Dendritic cell treated with granulocyte-macrophage colony-stimulating factor and Interleukin-4, amounts not matched to agents 40 ng/mL and 50 ng/mL, for 4 days (primary cell): ENCODE data around the gene HSD17B3.
"Not testable (repeated sequence)": the region's sequence is repeated elsewhere in the genome, so short reads cannot be mapped to it uniquely, and the experiment has no call there.

Experiments used
- H3K27ac Mint-ChIP-seq: one replicate; pipeline ENCODE4 v1.8.0; 2022; ENCODE audit warnings: mild to moderate bottlenecking, mixed read lengths
- H3K27me3 Mint-ChIP-seq: one replicate; pipeline ENCODE4 v1.8.0; 2022; ENCODE audit warnings: mild to moderate bottlenecking, mixed read lengths
- H3K36me3 Mint-ChIP-seq: one replicate; pipeline ENCODE4 v1.8.0; 2022; ENCODE audit warnings: low read depth, mixed read lengths
- H3K4me1 Mint-ChIP-seq: one replicate; pipeline ENCODE4 v1.8.0; 2022; ENCODE audit warnings: low read depth, mixed read lengths
- H3K4me3 Mint-ChIP-seq: one replicate; pipeline ENCODE4 v1.8.0; 2022; ENCODE audit warnings: mild to moderate bottlenecking, moderate library complexity, mixed read lengths
- H3K9me3 Mint-ChIP-seq: one replicate; pipeline ENCODE4 v1.8.0; 2022; ENCODE audit warnings: mixed read lengths
- intact Hi-C: fragments of 100-400 bp; cut with micrococcal nuclease; formaldehyde crosslinking; loops from one replicate; pipeline ENCODE4 v1.15.0; 2022

Gene HSD17B3

DNA sequence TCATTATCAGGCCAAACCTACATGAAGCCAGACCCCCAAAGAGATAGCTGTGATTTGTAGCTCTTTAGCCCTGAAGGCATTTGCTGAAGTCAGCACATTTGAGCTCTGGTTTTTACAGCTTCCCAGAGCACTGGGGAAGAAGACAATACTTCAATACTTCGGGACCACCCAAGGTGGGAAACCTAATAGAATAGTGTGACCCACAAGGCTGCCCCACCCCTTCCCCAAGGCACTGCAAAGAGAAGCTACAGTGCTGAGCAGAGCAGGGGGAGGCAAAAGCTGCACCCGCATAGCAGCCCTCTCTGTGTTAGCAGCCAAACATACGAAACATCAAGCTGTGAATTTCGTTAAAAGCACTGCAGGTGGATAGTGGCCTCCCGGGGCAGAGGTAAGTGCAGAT is 87.3 kb downstream of the HSD17B3 start:
- Mint-ChIP-seq H3K9me3 (no peaks in the 10 kb centered on the region), H3K36me3 (no peaks in the 10 kb centered on the region), H3K27me3 (peaks cover 42% of the 10 kb centered on the region), H3K4me3 (no peak overlapping the region), H3K4me1 (peaks cover 41% of the 10 kb centered on the region), H3K27ac (no peak overlapping the region)
- intact Hi-C loops: loop anchor here (5.0 to 10.0 kb wide), 4 partner anchors 152 to 700 kb away; partner anchors contain the start of genes ERCC6L2 and PTCH1

GRCh38 chr9:96209407-96210271 is 92.3 kb downstream of the HSD17B3 start:
- H3K36me3 Mint-ChIP-seq: no peaks in the 10 kb centered on the region
- H3K9me3 Mint-ChIP-seq: peaks cover 4% of the 10 kb centered on the region
- peaks cover 7% of the 10 kb centered on the region for H3K27me3 Mint-ChIP-seq
- H3K4me1 Mint-ChIP-seq: peaks cover 6% of the 10 kb centered on the region
- intact Hi-C loops: loop anchor here (10.0 kb wide), 2 partner anchors 185 to 695 kb away; partner anchors contain the start of gene PTCH1
- no peak overlapping the region for H3K4me3 Mint-ChIP-seq
- no peak overlapping the region for H3K27ac Mint-ChIP-seq

DNA sequence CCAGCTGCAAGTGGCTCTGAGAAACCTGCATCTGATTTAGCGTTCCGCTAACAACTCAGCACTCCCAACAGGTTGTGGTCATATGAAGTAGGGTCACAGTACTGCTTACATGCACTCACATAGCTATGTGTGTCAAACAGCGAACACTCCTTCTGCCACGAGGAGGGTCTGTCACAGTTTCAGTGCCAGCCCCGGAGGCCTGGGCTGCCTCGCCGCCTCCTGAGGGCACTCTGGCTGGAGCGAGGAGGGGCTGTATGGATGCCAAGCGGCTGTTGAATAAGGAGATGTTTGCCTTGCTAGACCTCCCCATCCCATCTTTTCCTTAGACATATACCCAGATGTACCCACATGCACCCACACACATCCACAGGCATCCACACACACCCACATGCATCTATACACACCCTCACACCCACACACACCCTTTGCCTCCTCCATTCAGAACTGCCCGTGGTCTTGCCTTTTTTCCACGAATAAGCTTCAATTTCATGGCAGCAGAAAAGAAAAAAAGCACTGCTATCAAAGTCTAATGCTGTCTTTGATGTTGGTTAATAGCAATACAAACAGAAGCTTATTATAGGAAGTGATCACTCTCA is 95.7 kb downstream of the HSD17B3 start:
- H3K4me1 Mint-ChIP-seq: peaks cover 6% of the 10 kb centered on the region
- intact Hi-C loops: no loop called here
- H3K36me3 Mint-ChIP-seq: no peaks in the 10 kb centered on the region
- H3K4me3 Mint-ChIP-seq: no peak overlapping the region
- H3K9me3 Mint-ChIP-seq: peaks cover 8% of the 10 kb centered on the region
- no peaks in the 10 kb centered on the region for H3K27me3 Mint-ChIP-seq
- H3K27ac Mint-ChIP-seq: no peak overlapping the region

DNA sequence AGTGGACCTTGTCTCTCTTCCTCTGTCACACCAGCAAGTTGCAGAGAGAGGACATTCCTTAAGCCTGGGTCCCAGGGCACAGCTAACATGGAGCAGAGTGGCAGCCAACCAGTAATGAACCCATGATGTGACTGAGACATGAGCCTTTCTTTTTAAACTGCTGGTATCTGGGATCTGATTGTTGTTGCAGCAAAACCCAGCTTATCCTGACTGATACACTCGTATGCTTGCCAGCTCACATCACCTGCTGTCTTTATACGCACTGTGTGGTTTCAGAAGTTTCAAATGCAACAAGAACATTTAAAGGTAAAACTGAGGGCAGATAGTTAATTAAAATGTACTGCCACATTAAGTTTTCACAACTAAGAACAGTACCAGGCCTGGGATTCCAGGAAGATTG is 97.1 kb downstream of the HSD17B3 start:
- Mint-ChIP-seq H3K9me3 (peaks cover 8% of the 10 kb centered on the region), H3K4me1 (no peaks in the 10 kb centered on the region), H3K27ac (no peak overlapping the region), H3K4me3 (no peak overlapping the region), H3K36me3 (no peaks in the 10 kb centered on the region), H3K27me3 (no peaks in the 10 kb centered on the region)
- intact Hi-C loops: no loop called here

- no peak overlapping the region for H3K27ac Mint-ChIP-seq
- H3K27me3 Mint-ChIP-seq: no peaks in the 10 kb centered on the region
- intact Hi-C loops: no loop called here
- H3K36me3 Mint-ChIP-seq: no peaks in the 10 kb centered on the region
- peaks cover 6% of the 10 kb centered on the region for H3K4me1 Mint-ChIP-seq
- peaks cover 8% of the 10 kb centered on the region for H3K9me3 Mint-ChIP-seq
- H3K4me3 Mint-ChIP-seq: no peak overlapping the region
Observed at GRCh38 chr9:96203867-96204501, 98.0 kb downstream of the HSD17B3 start.

DNA sequence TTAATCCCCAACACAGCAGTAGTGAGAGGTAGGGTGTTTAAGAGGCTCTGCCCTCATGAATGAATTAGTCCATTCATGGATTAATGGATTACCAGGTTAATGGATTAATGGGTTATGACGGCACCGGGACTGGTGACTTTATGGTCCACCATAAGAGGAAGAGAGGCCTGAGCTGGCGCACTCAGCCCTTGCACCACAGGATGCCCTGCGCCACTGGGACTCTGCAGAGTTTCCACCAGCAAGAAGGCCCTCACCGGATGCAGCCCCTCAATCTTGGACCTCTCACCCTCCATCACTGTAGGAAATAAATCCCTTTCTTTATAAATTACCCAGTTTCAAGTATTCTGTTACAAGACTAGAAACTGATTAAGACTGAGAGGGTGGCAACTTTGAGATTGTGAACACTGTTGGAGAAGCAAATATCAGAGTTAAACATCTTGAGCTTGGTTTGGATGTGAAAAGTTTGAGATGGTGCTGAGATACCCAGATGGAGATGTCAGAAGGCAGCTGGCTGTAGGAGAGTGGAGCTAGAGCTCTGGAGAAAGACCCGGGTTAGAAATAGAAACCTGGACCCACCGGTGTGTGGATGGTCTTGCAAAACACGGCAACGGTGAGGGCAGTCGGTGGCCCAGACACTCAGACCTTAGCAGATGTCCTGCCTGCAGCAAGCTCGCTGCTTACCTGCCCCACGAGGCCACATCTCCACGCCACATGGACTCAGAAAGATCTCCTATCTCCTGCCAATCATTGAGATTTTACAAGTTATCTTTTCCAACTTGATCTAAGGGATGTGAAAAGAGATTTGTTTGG is 98.8 kb downstream of the HSD17B3 start:
- peaks cover 10% of the 10 kb centered on the region for H3K4me1 Mint-ChIP-seq
- no peaks in the 10 kb centered on the region for H3K27me3 Mint-ChIP-seq
- no peaks in the 10 kb centered on the region for H3K36me3 Mint-ChIP-seq
- H3K4me3 Mint-ChIP-seq: no peak overlapping the region
- H3K27ac Mint-ChIP-seq: no peak overlapping the region
- intact Hi-C loops: no loop called here
- peaks cover 8% of the 10 kb centered on the region for H3K9me3 Mint-ChIP-seq

DNA sequence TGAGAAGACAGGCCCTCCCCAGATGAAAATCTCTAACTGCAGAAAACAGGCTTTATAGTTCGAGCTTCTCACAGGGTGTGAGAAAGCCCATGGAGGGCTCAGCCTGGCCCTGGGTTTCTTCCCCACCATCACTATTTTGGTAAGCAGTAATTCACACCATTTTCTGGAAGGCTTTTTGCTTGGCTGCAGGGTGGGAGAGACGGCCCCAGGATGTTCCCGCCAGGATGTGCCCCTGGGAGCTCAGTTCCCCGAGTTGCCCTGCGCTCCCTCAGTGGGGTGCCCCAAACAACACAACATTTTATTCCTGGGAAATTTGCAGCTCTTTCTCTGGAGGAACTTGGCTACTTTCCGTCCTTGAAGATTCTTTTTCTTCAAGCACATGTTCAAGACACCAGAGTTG is 100.8 kb downstream of the HSD17B3 start:
- peaks cover 2% of the 10 kb centered on the region for H3K27me3 Mint-ChIP-seq
- intact Hi-C loops: no loop called here
- no peak overlapping the region for H3K4me3 Mint-ChIP-seq
- H3K4me1 Mint-ChIP-seq: peaks cover 10% of the 10 kb centered on the region
- H3K36me3 Mint-ChIP-seq: no peaks in the 10 kb centered on the region
- H3K9me3 Mint-ChIP-seq: peaks cover 8% of the 10 kb centered on the region
- H3K27ac Mint-ChIP-seq: no peak overlapping the region

GRCh38 chr9:96199006-96199405 is 103.0 kb downstream of the HSD17B3 start:
- Mint-ChIP-seq H3K27me3 (peaks cover 2% of the 10 kb centered on the region), H3K36me3 (no peaks in the 10 kb centered on the region), H3K27ac (no peak overlapping the region), H3K9me3 (no peaks in the 10 kb centered on the region), H3K4me3 (no peak overlapping the region), H3K4me1 (peaks cover 10% of the 10 kb centered on the region)
- intact Hi-C loops: no loop called here

DNA sequence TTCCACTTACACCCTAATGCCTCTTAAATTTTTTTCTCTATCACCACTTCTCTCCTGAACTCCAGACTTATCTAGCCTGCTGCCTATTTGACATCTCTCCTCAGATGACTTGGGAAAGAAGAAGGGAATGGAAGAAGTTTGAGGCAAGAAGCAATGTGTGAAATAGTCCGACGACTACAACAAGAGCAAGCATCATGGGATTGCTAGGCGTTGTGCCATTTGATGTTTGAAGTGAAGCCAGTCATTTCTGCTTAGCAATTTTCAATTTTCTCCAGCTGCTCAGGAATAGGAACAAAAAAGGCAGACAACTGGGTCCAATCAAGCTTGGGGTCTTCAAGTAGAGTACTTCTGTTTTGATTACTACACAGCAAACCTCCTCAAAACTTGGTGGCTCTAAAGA is 106.4 kb downstream of the HSD17B3 start:
- peaks cover 16% of the 10 kb centered on the region for H3K9me3 Mint-ChIP-seq
- intact Hi-C loops: no loop called here
- H3K36me3 Mint-ChIP-seq: no peaks in the 10 kb centered on the region
- H3K4me1 Mint-ChIP-seq: peaks cover 10% of the 10 kb centered on the region
- H3K4me3 Mint-ChIP-seq: no peak overlapping the region
- no peak overlapping the region for H3K27ac Mint-ChIP-seq
- peaks cover 2% of the 10 kb centered on the region for H3K27me3 Mint-ChIP-seq

DNA sequence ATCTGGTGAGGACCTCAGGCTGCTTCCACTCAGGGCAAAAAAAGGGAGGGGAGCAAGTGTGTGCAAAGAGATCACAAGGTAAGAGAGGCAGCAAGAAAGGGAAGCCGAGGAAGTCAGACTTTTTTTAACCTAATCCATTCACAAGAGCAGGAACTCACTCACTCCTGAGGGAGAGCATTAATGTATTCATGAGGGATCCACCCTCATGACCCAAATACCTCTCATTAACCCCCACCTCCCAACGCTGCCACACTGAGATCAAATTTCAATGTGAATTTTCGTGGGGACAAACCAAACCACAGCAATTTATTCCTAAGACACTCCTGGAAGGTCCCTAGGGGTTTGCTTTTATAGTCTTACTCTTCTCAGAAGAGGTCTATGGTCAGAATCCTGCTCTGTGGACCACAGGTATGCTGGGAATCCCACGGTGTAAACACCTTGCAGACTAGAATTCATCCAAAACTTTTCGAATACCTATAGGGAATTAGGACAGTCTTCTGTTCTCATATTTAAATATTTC is 108.7 kb downstream of the HSD17B3 start:
- intact Hi-C loops: no loop called here
- H3K4me3 Mint-ChIP-seq: no peak overlapping the region
- H3K27ac Mint-ChIP-seq: no peak overlapping the region
- H3K4me1 Mint-ChIP-seq: no peaks in the 10 kb centered on the region
- H3K36me3 Mint-ChIP-seq: no peaks in the 10 kb centered on the region
- H3K9me3 Mint-ChIP-seq: peaks cover 31% of the 10 kb centered on the region
- H3K27me3 Mint-ChIP-seq: peaks cover 4% of the 10 kb centered on the region

GRCh38 chr9:96192710-96193109 is 109.3 kb downstream of the HSD17B3 start:
- H3K4me3 Mint-ChIP-seq: no peak overlapping the region
- no peak overlapping the region for H3K27ac Mint-ChIP-seq
- H3K36me3 Mint-ChIP-seq: no peaks in the 10 kb centered on the region
- H3K27me3 Mint-ChIP-seq: peaks cover 4% of the 10 kb centered on the region
- intact Hi-C loops: no loop called here
- H3K9me3 Mint-ChIP-seq: peaks cover 31% of the 10 kb centered on the region
- H3K4me1 Mint-ChIP-seq: no peaks in the 10 kb centered on the region

DNA sequence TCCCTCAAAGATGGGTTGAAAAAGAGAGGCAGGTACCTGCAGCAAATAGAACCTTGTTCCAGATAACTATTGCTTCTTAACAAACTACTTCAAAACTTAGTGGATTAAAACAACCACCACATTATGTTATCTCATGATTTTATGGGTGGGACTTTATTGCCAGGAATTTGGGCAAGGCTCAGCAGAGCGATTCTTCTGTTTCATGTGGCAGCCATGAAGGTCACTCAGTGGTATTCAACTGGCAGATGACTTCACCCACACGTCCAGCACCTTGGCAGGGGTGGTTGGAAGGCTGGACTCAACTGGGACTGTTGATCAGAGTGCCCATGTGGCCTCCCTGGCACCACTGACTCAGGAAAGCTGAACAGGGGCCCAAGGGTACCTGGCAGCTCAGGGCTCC is 112.0 kb downstream of the HSD17B3 start:
- Mint-ChIP-seq H3K36me3 (no peaks in the 10 kb centered on the region), H3K4me3 (no peak overlapping the region), H3K27ac (no peak overlapping the region), H3K9me3 (peaks cover 38% of the 10 kb centered on the region), H3K27me3 (peaks cover 16% of the 10 kb centered on the region), H3K4me1 (no peaks in the 10 kb centered on the region)
- intact Hi-C loops: no loop called here

- H3K36me3 Mint-ChIP-seq, H3K4me3 Mint-ChIP-seq, H3K4me1 Mint-ChIP-seq, intact Hi-C loops, H3K27ac Mint-ChIP-seq: not testable (repeated sequence)
- Mint-ChIP-seq H3K9me3 (peaks cover 40% of the 10 kb centered on the region), H3K27me3 (peaks cover 16% of the 10 kb centered on the region)
Observed at GRCh38 chr9:96189581-96189980, 112.4 kb downstream of the HSD17B3 start.
